MCF 10A (cell line): ENCODE results near the gene ZNF618. TPM values are rescaled to one million over a fixed set of nuclear protein-coding genes. Genes with fewer than 3 reads are reported as not detected.
A peak's percentile ranks its signal among the peaks of the same experiment; 100 is the strongest.

Source experiments
- BruUV-seq: library from RNA; stranded (reverse); fragments of 400-500 nt; replicated peaks from 2 replicates; lab custom pipeline; 2021; lab: Mats Ljungman, UMichigan
- CTCF ChIA-PET: fragments of 300-600 bp; sonication (Branson Sonifier 250); formaldehyde crosslinking; extraction: SDS; loops from one replicate; lab custom pipeline; 2021; ENCODE audit warnings: antibody characterized with exemption, inconsistent platforms; lab: Yijun Ruan, JAX
- POLR2A ChIA-PET: fragments of 300-600, 350-650 bp; sonication (Branson Sonifier 250); formaldehyde crosslinking; extraction: SDS; loops from one replicate; lab custom pipeline; 2020; ENCODE audit warnings: antibody characterized with exemption, inconsistent platforms; lab: Yijun Ruan, JAX
- DNase-seq: peaks from one replicate; pipeline ENCODE4 v3.0.0-alpha.2; 2018; ENCODE audit not compliant: unreplicated experiment
- H3K27ac Mint-ChIP-seq: one replicate; pipeline ENCODE4 v1.8.0; 2022; ENCODE audit warnings: mild to moderate bottlenecking, low read depth, mixed read lengths; ENCODE audit not compliant: unreplicated experiment
- H3K27me3 Mint-ChIP-seq: one replicate; pipeline ENCODE4 v1.8.0; 2022; ENCODE audit warnings: mixed read lengths; ENCODE audit not compliant: insufficient read depth, unreplicated experiment
- H3K36me3 Mint-ChIP-seq: one replicate; pipeline ENCODE4 v1.8.0; 2022; ENCODE audit warnings: mild to moderate bottlenecking, moderate library complexity, mixed read lengths; ENCODE audit not compliant: insufficient read depth, unreplicated experiment
- H3K4me1 Mint-ChIP-seq: one replicate; pipeline ENCODE4 v1.8.0; 2022; ENCODE audit warnings: mixed read lengths; ENCODE audit not compliant: insufficient read depth, unreplicated experiment
- H3K4me3 Mint-ChIP-seq: one replicate; pipeline ENCODE4 v1.8.0; 2022; ENCODE audit warnings: mild to moderate bottlenecking, moderate library complexity, mixed read lengths; ENCODE audit not compliant: unreplicated experiment
- H3K9me3 Mint-ChIP-seq: one replicate; pipeline ENCODE4 v1.8.0; 2022; ENCODE audit warnings: mixed read lengths; ENCODE audit not compliant: unreplicated experiment
- CTCF ChIP-seq: fragments of 200-600 bp; IDR thresholded peaks from one replicate; pipeline ENCODE4 v1.8.0; 2022; ENCODE audit warnings: antibody characterized with exemption, mild to moderate bottlenecking; ENCODE audit not compliant: unreplicated experiment
- intact Hi-C: fragments of 100-400 bp; cut with micrococcal nuclease; formaldehyde crosslinking; loops from 2 replicates; pipeline ENCODE4 v1.14.1; 2022
- total RNA-seq: library from RNA; stranded (reverse); gene quantifications from 2 replicates; pipeline ENCODE4 v1.2.3, GENCODE V29; 2022

ZNF618 gene
- total RNA-seq, 1 experiment from 2014 or later = 4.8 TPM

- Mint-ChIP-seq H3K36me3 (no peaks in the 10 kb centered on the region), H3K4me3 (no peak overlapping the region), H3K27ac (no peak overlapping the region), H3K9me3 (peaks cover 6% of the 10 kb centered on the region), H3K27me3 (no peaks in the 10 kb centered on the region), H3K4me1 (no peaks in the 10 kb centered on the region)
- ChIA-PET POLR2A (interaction anchor here (0.6 kb wide), 1 partner anchor 14 kb away, joined by 3 read pairs; no protein-coding TSS in a partner anchor), CTCF (no interaction called here)
- no peak for DNase-seq
- TF ChIP-seq CTCF = no peak
- intact Hi-C loops = no loop called here
- BruUV-seq = no TSS peak
Measured at GRCh38 chr9:113844466-113844865, 31.6 kb upstream of the ZNF618 start.

DNA sequence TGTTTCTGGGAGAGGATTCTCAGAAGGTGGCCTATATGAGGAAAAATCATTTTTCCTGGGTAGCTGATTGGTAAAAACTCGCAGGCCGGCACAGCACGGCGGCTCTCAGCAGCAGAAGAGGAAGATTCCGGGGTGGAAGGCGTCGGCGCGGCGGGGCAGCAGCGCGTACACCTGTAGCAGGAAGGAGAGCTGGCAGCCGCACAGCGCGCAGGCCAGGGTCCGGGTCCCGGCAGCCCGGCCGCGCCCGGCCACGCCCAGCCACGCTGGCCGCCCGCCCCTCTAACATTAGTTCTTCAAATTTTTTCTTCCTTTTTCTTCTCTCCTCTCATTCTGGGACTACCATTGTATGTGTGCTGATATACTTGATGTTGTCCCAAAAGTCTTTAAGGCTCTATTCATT is 24.8 kb upstream of the ZNF618 start:
- CTCF ChIA-PET = interaction anchor here (0.7 kb wide), 1 partner anchor 102 kb away, joined by 3 read pairs; no protein-coding TSS in a partner anchor
- no peak overlapping the region for H3K27ac Mint-ChIP-seq
- BruUV-seq = no TSS peak
- H3K9me3 Mint-ChIP-seq = peaks cover 11% of the 10 kb centered on the region
- intact Hi-C loops = no loop called here
- H3K4me1 Mint-ChIP-seq = no peaks in the 10 kb centered on the region
- H3K4me3 Mint-ChIP-seq = no peak overlapping the region
- DNase-seq = no peak
- no peaks in the 10 kb centered on the region for H3K27me3 Mint-ChIP-seq
- POLR2A ChIA-PET = no interaction called here
- no peak for TF ChIP-seq CTCF
- no peaks in the 10 kb centered on the region for H3K36me3 Mint-ChIP-seq

- no peak for DNase-seq
- intact Hi-C loops = no loop called here
- no peak for TF ChIP-seq CTCF
- ChIA-PET POLR2A (no interaction called here), CTCF (interaction anchor here (0.7 kb wide), 1 partner anchor 102 kb away, joined by 3 read pairs; no protein-coding TSS in a partner anchor)
- Mint-ChIP-seq H3K36me3 (no peaks in the 10 kb centered on the region), H3K9me3 (peaks cover 11% of the 10 kb centered on the region), H3K27me3 (no peaks in the 10 kb centered on the region), H3K27ac (no peak overlapping the region), H3K4me3 (no peak overlapping the region), H3K4me1 (no peaks in the 10 kb centered on the region)
- no TSS peak for BruUV-seq
Measured at GRCh38 chr9:113851873-113852272, 24.2 kb upstream of the ZNF618 start.

DNA sequence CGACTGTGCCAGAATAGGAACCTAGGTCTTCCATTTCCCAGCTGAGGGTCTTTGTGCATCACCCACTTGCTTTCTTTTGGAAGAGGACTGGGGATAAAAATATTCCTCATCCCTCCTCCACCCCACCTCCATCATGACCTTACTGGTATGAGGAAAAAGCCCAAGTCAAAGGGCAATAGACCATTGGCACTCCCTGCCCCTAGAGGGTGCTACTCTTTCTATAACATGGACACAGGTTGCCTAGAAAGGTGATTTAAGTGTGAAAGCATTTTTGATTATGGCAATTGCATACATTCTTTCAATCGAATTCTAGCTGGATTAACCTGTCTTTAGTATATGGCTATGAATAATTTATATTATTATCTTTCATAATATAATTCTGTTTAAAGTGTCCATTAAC is 22.8 kb upstream of the ZNF618 start:
- H3K27ac Mint-ChIP-seq = no peak overlapping the region
- peaks cover 11% of the 10 kb centered on the region for H3K9me3 Mint-ChIP-seq
- TF ChIP-seq CTCF = peak; percentile 30
- POLR2A ChIA-PET = interaction anchor here (1.1 kb wide), 1 partner anchor 8 kb away, joined by 3 read pairs; no protein-coding TSS in a partner anchor
- no peak overlapping the region for H3K4me3 Mint-ChIP-seq
- CTCF ChIA-PET = interaction anchor here (0.6 kb wide), 1 partner anchor 36 kb away, joined by 3 read pairs; no protein-coding TSS in a partner anchor
- no TSS peak for BruUV-seq
- peak; percentile 46 for DNase-seq
- no peaks in the 10 kb centered on the region for H3K36me3 Mint-ChIP-seq
- H3K27me3 Mint-ChIP-seq = no peaks in the 10 kb centered on the region
- intact Hi-C loops = no loop called here
- H3K4me1 Mint-ChIP-seq = no peaks in the 10 kb centered on the region
